Measurements from ENCODE around the gene STIP1.
A peak's percentile ranks its signal among the peaks of the same experiment; 100 is the strongest.
"Not testable (repeated sequence)": the region's sequence is repeated elsewhere in the genome, so short reads cannot be mapped to it uniquely, and the experiment has no call there.

Gene STIP1

DNA sequence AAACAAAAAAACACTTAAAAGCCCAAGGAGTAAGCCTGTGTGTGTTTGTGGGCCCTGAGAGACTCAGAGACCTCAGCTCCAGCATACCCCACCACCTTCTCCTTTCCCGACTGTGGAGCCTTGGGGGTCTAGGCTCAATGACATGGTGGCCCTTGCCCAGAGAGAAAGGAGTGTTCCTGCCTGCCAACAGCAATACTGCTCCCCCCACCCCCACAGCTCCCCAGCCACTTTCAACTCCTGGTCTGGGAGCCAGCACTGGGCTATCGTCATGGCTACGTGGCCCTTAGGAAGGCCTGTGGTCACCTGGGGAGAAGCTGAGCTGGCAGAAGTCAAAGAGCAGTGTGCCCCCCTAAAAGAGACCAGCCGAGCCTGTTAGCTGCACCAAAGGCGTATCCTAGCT is 58.1 kb downstream of the STIP1 start:
- H3K4me3 ChIP-seq (ENCODE audit: low read depth, low read length), result peak overlapping the region; percentile 3; the same call in 1 of the 2 replicates
- ChIA-PET POLR2A (interaction anchor here (0.6 to 7.1 kb wide), 3 partner anchors 26 to 88 kb away, joined by 5 to 61 read pairs (median 5); no protein-coding TSS in a partner anchor), CTCF (interaction anchor here (1.2 to 10.8 kb wide), 4 partner anchors 7 to 59 kb away, joined by 3 to 139 read pairs (median 60); partner anchors contain the start of genes CATSPERZ, ESRRA, FERMT3 and PLCB3)
- TF ChIP-seq, protein P1, sequence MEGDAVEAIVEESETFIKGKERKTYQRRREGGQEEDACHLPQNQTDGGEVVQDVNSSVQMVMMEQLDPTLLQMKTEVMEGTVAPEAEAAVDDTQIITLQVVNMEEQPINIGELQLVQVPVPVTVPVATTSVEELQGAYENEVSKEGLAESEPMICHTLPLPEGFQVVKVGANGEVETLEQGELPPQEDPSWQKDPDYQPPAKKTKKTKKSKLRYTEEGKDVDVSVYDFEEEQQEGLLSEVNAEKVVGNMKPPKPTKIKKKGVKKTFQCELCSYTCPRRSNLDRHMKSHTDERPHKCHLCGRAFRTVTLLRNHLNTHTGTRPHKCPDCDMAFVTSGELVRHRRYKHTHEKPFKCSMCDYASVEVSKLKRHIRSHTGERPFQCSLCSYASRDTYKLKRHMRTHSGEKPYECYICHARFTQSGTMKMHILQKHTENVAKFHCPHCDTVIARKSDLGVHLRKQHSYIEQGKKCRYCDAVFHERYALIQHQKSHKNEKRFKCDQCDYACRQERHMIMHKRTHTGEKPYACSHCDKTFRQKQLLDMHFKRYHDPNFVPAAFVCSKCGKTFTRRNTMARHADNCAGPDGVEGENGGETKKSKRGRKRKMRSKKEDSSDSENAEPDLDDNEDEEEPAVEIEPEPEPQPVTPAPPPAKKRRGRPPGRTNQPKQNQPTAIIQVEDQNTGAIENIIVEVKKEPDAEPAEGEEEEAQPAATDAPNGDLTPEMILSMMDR (IDR thresholded peaks at IDR 0.05; ENCODE audit: insufficient read depth, low read length, missing control alignments), result no peak
- no peak for DNase-seq (ENCODE audit: low read depth, low spot score)

- peak overlapping the region; percentile 88 for H3K4me3 ChIP-seq (ENCODE audit: low read depth, low read length)
- ChIA-PET POLR2A (interaction anchor here (0.6 to 7.1 kb wide), 10 partner anchors 12 to 64 kb away, joined by 3 to 61 read pairs (median 4); partner anchors contain the start of genes DNAJC4, NUDT22 and TRPT1), CTCF (interaction anchor here (1.3 to 10.8 kb wide), 5 partner anchors 9 to 110 kb away, joined by 3 to 224 read pairs (median 103); partner anchors contain the start of genes CATSPERZ, ESRRA and FERMT3)
- TF ChIP-seq, protein P1 (IDR thresholded peaks at IDR 0.05; ENCODE audit: insufficient read depth, low read length, missing control alignments), result no peak
- DNase-seq (ENCODE audit: low read depth, low spot score), result no peak
Measured at GRCh38 chr11:64244966-64245365, 59.0 kb downstream of the STIP1 start.

DNA sequence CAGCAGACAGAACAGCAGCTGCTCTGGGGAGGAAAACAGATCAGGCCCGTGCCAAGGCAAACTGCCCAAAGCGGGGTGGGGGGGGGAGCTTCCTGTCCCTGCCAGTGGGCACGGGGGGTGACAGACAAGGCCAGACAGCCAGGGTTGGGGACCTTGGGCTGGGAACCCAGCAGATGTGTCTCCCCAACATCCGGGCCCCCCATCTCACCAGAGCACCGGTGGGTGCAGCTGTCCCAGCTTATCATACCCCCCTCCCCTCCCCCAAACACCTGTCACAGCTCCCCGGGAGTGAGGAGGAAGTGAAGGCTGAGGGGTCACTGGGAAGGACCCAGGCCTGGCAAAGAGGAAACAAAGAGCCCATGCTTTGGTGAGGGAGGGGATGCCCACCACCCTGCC is 59.4 kb downstream of the STIP1 start:
- peak overlapping the region; percentile 88 for H3K4me3 ChIP-seq (ENCODE audit: low read depth, low read length)
- POLR2A ChIA-PET, result interaction anchor here (0.6 to 7.1 kb wide), 12 partner anchors 8 to 64 kb away, joined by 3 to 61 read pairs (median 4); partner anchors contain the start of genes DNAJC4, NUDT22, STIP1 and TRPT1
- CTCF ChIA-PET, result interaction anchor here (1.3 to 10.8 kb wide), 5 partner anchors 8 to 109 kb away, joined by 3 to 224 read pairs (median 103); partner anchors contain the start of genes CATSPERZ, ESRRA and FERMT3
- no peak for DNase-seq (ENCODE audit: low read depth, low spot score)
- TF ChIP-seq, protein P1 (IDR thresholded peaks at IDR 0.05; ENCODE audit: insufficient read depth, low read length, missing control alignments), result no peak

GRCh38 chr11:64245797-64246620 is 60.0 kb downstream of the STIP1 start:
- ChIA-PET CTCF (interaction anchor here (1.3 to 10.8 kb wide), 6 partner anchors 8 to 109 kb away, joined by 3 to 224 read pairs (median 54); partner anchors contain the start of genes CATSPERZ, ESRRA and FERMT3), POLR2A (interaction anchor here (0.6 to 7.1 kb wide), 17 partner anchors 9 to 533 kb away, joined by 3 to 61 read pairs (median 4); partner anchors contain the start of genes NUDT22, PRDX5, STIP1 and TRMT112)
- peak; percentile 55 for DNase-seq (ENCODE audit: low read depth, low spot score)
- H3K4me3 ChIP-seq (ENCODE audit: low read depth, low read length), result peak overlapping the region; percentile 88
- TF ChIP-seq, protein P1 (IDR thresholded peaks at IDR 0.05; ENCODE audit: insufficient read depth, low read length, missing control alignments), result no peak

DNA sequence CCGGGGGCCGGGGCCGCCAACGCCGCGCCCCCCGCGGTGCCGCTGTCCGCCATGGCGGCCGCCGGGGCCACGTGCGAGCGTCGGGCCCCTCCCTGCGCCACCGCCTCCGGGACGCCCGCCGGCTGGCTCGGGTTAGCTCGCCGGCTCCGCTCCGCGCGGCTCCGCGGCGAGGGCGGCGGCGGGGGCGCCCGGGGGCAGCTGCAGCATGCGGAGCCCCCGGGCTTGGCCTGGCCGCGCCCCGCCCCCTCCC is 60.6 kb downstream of the STIP1 start:
- CTCF ChIA-PET, result interaction anchor here (1.5 to 10.8 kb wide), 5 partner anchors 9 to 108 kb away, joined by 3 to 224 read pairs (median 103); partner anchors contain the start of genes CATSPERZ, ESRRA and FERMT3
- H3K4me3 ChIP-seq (ENCODE audit: low read depth, low read length), result peak overlapping the region; percentile 88
- DNase-seq (ENCODE audit: low read depth, low spot score), result not testable (repeated sequence)
- POLR2A ChIA-PET, result interaction anchor here (0.6 to 7.1 kb wide), 7 partner anchors 9 to 532 kb away, joined by 3 to 61 read pairs (median 4); partner anchors contain the start of genes PRDX5 and TRMT112

GRCh38 chr11:64246871-64247728 is 61.1 kb downstream of the STIP1 start, which contains the start of gene PPP1R14B:
Gene PPP1R14B, minus strand, starts transcription at chr11:64246943. Its CDS starts 270 bp downstream, at chr11:64246673.
- ChIA-PET CTCF (interaction anchor here (0.8 to 10.8 kb wide), 7 partner anchors 8 to 108 kb away, joined by 3 to 224 read pairs (median 6); partner anchors contain the start of genes CATSPERZ, ESRRA and FERMT3), POLR2A (interaction anchor here (0.5 to 7.1 kb wide), 4 partner anchors 10 to 70 kb away, joined by 3 to 61 read pairs (median 4); partner anchors contain the start of genes PRDX5 and TRMT112)
- TF ChIP-seq, protein P1 (IDR thresholded peaks at IDR 0.05; ENCODE audit: insufficient read depth, low read length, missing control alignments), result no peak
- peak within 1 kb of the TSS; percentile 88 for H3K4me3 ChIP-seq (ENCODE audit: low read depth, low read length)
- no peak for DNase-seq (ENCODE audit: low read depth, low spot score)

Data from AG04449 (cell line).